Prostate gland (tissue), 2 donors: ENCODE results near the gene LRRIQ1.

Experiments used
- POLR2A ChIP-seq: fragments of 450-650 bp; IDR thresholded peaks from one replicate; pipeline ENCODE4 v1.6.1; 2016; ENCODE audit warnings: antibody characterized with exemption, mild to moderate bottlenecking
- POLR2AphosphoS5 ChIP-seq: sonication (generic); formaldehyde crosslinking; IDR thresholded peaks from one replicate; pipeline ENCODE4 v1.6.1; 2017; ENCODE audit warnings: antibody characterized with exemption
- TF ChIP-seq, protein P1 (sequence below), 4 experiments: fragments of 200-600 bp in 2 of 4; fragments of 450-650 bp in 2 of 4; sonication (generic) in 2 of 4; IDR thresholded peaks; 1 replicate in 3 of 4; 2 replicates in 1 of 4; pipeline ENCODE4 v1.5.1; 2016 to 2019; ENCODE audit warnings: antibody characterized with exemption in 4 of 4, mild to moderate bottlenecking in 2 of 4, moderate library complexity in 2 of 4

GRCh38 chr12:85017133-85017532 is 19.0 kb upstream of the LRRIQ1 start:
- TF ChIP-seq POLR2AphosphoS5 (no peak), POLR2A (no peak)
- TF ChIP-seq, protein P1, sequence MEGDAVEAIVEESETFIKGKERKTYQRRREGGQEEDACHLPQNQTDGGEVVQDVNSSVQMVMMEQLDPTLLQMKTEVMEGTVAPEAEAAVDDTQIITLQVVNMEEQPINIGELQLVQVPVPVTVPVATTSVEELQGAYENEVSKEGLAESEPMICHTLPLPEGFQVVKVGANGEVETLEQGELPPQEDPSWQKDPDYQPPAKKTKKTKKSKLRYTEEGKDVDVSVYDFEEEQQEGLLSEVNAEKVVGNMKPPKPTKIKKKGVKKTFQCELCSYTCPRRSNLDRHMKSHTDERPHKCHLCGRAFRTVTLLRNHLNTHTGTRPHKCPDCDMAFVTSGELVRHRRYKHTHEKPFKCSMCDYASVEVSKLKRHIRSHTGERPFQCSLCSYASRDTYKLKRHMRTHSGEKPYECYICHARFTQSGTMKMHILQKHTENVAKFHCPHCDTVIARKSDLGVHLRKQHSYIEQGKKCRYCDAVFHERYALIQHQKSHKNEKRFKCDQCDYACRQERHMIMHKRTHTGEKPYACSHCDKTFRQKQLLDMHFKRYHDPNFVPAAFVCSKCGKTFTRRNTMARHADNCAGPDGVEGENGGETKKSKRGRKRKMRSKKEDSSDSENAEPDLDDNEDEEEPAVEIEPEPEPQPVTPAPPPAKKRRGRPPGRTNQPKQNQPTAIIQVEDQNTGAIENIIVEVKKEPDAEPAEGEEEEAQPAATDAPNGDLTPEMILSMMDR (IDR thresholded peaks at IDR 0.05): no peak
